ENCODE data around the gene PLB1. TPM values are rescaled to one million over a fixed set of nuclear protein-coding genes. Genes with fewer than 3 reads are reported as not detected.

Gene PLB1
- total and polyA plus RNA-seq, 2 experiments from 2014 or later: 19.2 to 19.7 TPM

GRCh38 chr2:28684142-28684858 is 188.4 kb downstream of the PLB1 start:
- H3K79me2 ChIP-seq: no peaks in the 10 kb centered on the region
- H3K4me2 ChIP-seq: no peak overlapping the region
- TF ChIP-seq EZH2 (IDR thresholded peaks at IDR 0.05; ENCODE audit: borderline replicate concordance): no peak
- TF ChIP-seq CTCF (IDR thresholded peaks at IDR 0.05; ENCODE audit: poor library complexity): no peak
- H3K4me3 ChIP-seq: no peak overlapping the region
- no peaks in the 10 kb centered on the region for H3K36me3 ChIP-seq (replicated peaks; ENCODE audit: insufficient read depth, low read depth)
- peaks cover 21% of the 10 kb centered on the region for H3K4me1 ChIP-seq (ENCODE audit: insufficient read depth)
- no peak overlapping the region for H2AFZ ChIP-seq
- no peak for DNase-seq (ENCODE audit: low spot score)
- H3K27ac ChIP-seq: peak overlapping the region; percentile 39
- H4K20me1 ChIP-seq (ENCODE audit: insufficient read depth, poor library complexity, severe bottlenecking): no peaks in the 10 kb centered on the region
- 49% methylated on average over 13 of the region's 13 CpGs for WGBS (ENCODE audit: low lambda C conversion rate, missing lambda C conversion rate)
- H3K9me2 ChIP-seq (replicated peaks; ENCODE audit: insufficient read depth): no peaks in the 10 kb centered on the region
- no peaks in the 10 kb centered on the region for H3K27me3 ChIP-seq
- H3K9me3 ChIP-seq (ENCODE audit: low read depth): no peaks in the 10 kb centered on the region

- Histone ChIP-seq H3K36me3 (replicated peaks; ENCODE audit: insufficient read depth, low read depth) (no peaks in the 10 kb centered on the region), H3K9me2 (replicated peaks; ENCODE audit: insufficient read depth) (no peaks in the 10 kb centered on the region), H3K4me3 (no peak overlapping the region), H3K4me2 (no peak overlapping the region), H4K20me1 (ENCODE audit: insufficient read depth, poor library complexity, severe bottlenecking) (no peaks in the 10 kb centered on the region), H3K9me3 (ENCODE audit: low read depth) (no peaks in the 10 kb centered on the region), H3K79me2 (no peaks in the 10 kb centered on the region), H2AFZ (no peak overlapping the region), H3K27me3 (no peaks in the 10 kb centered on the region), H3K4me1 (ENCODE audit: insufficient read depth) (peaks cover 29% of the 10 kb centered on the region), H3K27ac (no peak overlapping the region)
- no peak for DNase-seq (ENCODE audit: low spot score)
- TF ChIP-seq EZH2 (IDR thresholded peaks at IDR 0.05; ENCODE audit: borderline replicate concordance): no peak
- TF ChIP-seq EZH2phosphoT487 (IDR thresholded peaks at IDR 0.05; ENCODE audit: low read depth, severe bottlenecking, unreplicated experiment): no peak
- no peak for TF ChIP-seq CTCF (IDR thresholded peaks at IDR 0.05; ENCODE audit: poor library complexity)
Measured at GRCh38 chr2:28687171-28687570, 191.3 kb downstream of the PLB1 start.

GRCh38 chr2:28687640-28688385 is 192.0 kb downstream of the PLB1 start:
- Histone ChIP-seq H3K4me2 (no peak overlapping the region), H3K4me3 (no peak overlapping the region), H3K4me1 (ENCODE audit: insufficient read depth) (peaks cover 29% of the 10 kb centered on the region), H3K9me2 (replicated peaks; ENCODE audit: insufficient read depth) (no peaks in the 10 kb centered on the region), H3K79me2 (no peaks in the 10 kb centered on the region), H3K27me3 (no peaks in the 10 kb centered on the region), H3K9me3 (ENCODE audit: low read depth) (no peaks in the 10 kb centered on the region), H4K20me1 (ENCODE audit: insufficient read depth, poor library complexity, severe bottlenecking) (no peaks in the 10 kb centered on the region), H3K36me3 (replicated peaks; ENCODE audit: insufficient read depth, low read depth) (no peaks in the 10 kb centered on the region), H3K27ac (no peak overlapping the region), H2AFZ (no peak overlapping the region)
- DNase-seq (ENCODE audit: low spot score): no peak
- TF ChIP-seq CTCF (IDR thresholded peaks at IDR 0.05; ENCODE audit: poor library complexity) (no peak), EZH2phosphoT487 (IDR thresholded peaks at IDR 0.05; ENCODE audit: low read depth, severe bottlenecking, unreplicated experiment) (no peak), EZH2 (IDR thresholded peaks at IDR 0.05; ENCODE audit: borderline replicate concordance) (no peak)
- 90% methylated on average over 7 of the region's 7 CpGs for WGBS (ENCODE audit: low lambda C conversion rate, missing lambda C conversion rate)
